PC-9 (cell line): ENCODE results near the gene PTTG2.

Experiments used
- EZH2 ChIP-seq: fragments of 200-600 bp; sonication (generic); IDR thresholded peaks from 2 replicates; pipeline ENCODE4 v1.8.0; 2017; ENCODE audit warnings: antibody characterized with exemption, low read depth
- TF ChIP-seq, protein P1 (sequence below): fragments of 200-600 bp; sonication (generic); conservative IDR thresholded peaks from 2 replicates; pipeline ENCODE4 v1.6.1; 2017; ENCODE audit warnings: mixed run types, antibody characterized with exemption, mild to moderate bottlenecking, moderate library complexity

DNA sequence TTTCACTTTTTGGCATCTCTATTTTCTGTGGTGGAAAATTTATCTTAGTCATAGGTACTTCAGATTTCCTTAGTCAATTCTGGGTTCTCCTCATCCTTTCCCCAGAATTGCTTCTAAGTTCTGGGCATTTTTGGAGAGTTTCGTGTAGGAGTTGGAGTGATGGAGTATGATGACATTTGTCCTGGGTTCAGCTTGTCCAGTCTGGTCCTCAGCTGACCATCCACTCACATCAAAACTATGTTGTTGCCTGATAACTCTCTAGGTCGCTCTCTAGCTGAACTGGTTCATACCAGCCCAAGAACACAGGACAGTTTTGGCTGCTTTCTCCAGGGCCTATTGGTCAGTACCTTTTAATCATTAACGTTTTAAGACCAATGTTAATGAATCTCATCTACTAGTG, 13.2 kb downstream of the PTTG2 start:
- TF ChIP-seq, protein P1, sequence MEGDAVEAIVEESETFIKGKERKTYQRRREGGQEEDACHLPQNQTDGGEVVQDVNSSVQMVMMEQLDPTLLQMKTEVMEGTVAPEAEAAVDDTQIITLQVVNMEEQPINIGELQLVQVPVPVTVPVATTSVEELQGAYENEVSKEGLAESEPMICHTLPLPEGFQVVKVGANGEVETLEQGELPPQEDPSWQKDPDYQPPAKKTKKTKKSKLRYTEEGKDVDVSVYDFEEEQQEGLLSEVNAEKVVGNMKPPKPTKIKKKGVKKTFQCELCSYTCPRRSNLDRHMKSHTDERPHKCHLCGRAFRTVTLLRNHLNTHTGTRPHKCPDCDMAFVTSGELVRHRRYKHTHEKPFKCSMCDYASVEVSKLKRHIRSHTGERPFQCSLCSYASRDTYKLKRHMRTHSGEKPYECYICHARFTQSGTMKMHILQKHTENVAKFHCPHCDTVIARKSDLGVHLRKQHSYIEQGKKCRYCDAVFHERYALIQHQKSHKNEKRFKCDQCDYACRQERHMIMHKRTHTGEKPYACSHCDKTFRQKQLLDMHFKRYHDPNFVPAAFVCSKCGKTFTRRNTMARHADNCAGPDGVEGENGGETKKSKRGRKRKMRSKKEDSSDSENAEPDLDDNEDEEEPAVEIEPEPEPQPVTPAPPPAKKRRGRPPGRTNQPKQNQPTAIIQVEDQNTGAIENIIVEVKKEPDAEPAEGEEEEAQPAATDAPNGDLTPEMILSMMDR, result no peak
- TF ChIP-seq EZH2, result no peak
